Amygdala (tissue), 56 donors: Measurements from ENCODE around the gene SLC26A1.

Experiments used
- DNase-seq, 56 donors: peaks; one replicate each; lab custom pipeline; 2025; lab: John Stamatoyannopoulos, UW

SLC26A1 gene, protein sequence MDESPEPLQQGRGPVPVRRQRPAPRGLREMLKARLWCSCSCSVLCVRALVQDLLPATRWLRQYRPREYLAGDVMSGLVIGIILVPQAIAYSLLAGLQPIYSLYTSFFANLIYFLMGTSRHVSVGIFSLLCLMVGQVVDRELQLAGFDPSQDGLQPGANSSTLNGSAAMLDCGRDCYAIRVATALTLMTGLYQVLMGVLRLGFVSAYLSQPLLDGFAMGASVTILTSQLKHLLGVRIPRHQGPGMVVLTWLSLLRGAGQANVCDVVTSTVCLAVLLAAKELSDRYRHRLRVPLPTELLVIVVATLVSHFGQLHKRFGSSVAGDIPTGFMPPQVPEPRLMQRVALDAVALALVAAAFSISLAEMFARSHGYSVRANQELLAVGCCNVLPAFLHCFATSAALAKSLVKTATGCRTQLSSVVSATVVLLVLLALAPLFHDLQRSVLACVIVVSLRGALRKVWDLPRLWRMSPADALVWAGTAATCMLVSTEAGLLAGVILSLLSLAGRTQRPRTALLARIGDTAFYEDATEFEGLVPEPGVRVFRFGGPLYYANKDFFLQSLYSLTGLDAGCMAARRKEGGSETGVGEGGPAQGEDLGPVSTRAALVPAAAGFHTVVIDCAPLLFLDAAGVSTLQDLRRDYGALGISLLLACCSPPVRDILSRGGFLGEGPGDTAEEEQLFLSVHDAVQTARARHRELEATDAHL

GRCh38 chr4:993111-994029 lies at the start of gene SLC26A1:
Gene SLC26A1 (minus strand): TSS chr4:993404. CDS start chr4:991703, 1,701 bp downstream.
- no peak for DNase-seq

- peak in 1 of 56 donors; percentile 63 for DNase-seq
Observed at GRCh38 chr4:1042352-1043055, 49.3 kb upstream of the SLC26A1 start.

- no peak for DNase-seq
Observed at GRCh38 chr4:1041936-1042330, 48.7 kb upstream of the SLC26A1 start.

GRCh38 chr4:1041147-1041935 lies 48.1 kb upstream of the SLC26A1 start:
- peak in 5 of 56 donors; percentile 19 to 35 (median 24) for DNase-seq

DNA sequence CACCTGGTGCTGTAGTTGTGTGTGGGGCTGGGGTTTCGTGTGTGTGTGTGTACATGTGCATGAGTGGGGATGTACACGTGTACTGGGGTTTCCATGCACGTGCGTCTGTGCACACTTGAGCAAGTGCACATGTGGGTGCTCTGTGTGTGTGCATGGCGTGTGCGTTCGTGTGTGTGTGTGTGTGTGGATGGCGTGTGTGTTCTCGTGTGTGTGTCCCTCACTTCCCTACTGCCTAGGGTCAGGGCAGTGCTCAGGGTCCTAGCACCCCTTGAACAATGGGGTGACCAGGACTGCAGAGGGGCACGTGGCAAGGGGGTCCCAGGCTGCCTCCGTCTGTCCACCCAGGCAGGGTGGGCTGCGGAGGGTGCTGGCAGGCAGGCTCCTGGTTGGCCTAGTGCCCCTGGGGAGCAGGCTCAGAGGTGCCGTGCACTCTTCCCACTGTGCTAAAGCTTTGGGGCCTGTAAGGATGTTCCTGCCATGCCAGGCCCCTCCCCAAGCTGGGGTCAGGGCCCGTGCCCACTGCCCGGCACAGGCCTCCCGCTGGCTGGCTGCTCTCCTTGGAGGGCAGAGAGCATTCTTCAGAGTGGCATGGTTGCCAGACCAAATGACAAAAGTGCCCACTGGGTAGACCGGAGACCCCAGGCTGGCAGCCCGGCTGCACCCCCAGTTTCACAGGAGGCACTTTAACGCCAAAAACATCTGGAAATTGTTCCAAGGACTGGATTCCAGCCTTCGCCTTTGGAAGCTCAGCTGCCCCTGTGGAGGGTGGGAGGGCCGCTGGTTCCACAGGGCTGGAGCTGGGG lies 47.3 kb upstream of the SLC26A1 start:
- no peak for DNase-seq

GRCh38 chr4:1039493-1040343 lies 46.5 kb upstream of the SLC26A1 start:
- DNase-seq, result no peak

DNA sequence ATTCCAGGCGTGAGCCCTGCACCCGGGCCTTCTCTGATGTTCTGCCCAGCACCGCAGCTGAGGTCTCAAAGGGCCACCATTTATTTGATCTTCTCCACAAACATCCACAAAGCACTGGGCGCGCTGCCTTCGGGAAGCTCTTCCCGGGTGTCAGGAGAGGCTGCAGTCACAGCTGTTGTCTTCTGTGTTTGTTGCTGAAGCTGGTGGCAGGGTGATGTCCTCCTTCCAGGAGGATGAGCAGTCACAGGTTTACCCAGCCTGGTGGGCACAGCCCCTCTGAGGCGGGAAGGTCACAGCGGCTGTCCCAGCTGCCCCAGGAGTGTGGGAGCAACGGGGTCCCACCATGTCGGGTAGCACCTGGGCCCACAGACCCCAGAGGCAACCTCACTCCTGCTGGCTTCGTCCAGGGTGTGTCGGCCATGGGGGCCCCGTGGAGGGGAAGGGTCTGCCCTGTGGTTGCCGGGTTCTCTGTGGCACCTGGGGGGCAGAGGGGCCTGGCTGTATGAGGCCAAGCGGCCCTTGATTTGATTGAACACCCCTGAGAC lies 45.8 kb upstream of the SLC26A1 start:
- no peak for DNase-seq

GRCh38 chr4:1036976-1037810 lies 44.0 kb upstream of the SLC26A1 start:
- no peak for DNase-seq

GRCh38 chr4:1036095-1036494 lies 42.9 kb upstream of the SLC26A1 start:
- DNase-seq, result no peak

DNA sequence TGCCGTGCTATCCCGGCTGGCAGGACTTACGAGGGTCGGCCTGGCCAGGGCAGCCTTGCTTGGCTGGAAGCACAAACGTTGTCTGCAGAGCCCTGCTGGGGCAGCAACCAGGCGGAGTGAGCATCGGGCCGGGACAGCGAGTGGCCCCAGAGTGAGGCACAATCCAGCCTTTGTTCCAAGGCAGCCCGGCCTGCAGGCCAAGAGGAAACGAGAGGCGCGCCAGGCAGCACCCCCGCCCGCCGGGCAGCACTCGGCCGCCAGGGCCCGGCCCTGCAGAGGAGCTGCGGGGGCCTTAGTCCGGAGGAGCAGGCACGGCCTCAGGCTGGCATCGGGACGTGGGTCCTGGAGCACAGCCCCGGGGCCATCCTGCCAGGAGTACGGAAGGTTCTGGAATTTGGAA lies 42.3 kb upstream of the SLC26A1 start:
- DNase-seq, result peak; percentile 17 to 96 (median 85)

- peak in 46 of 56 donors; percentile 16 to 74 (median 53) for DNase-seq
Observed at GRCh38 chr4:1033840-1034551, 40.8 kb upstream of the SLC26A1 start.

DNA sequence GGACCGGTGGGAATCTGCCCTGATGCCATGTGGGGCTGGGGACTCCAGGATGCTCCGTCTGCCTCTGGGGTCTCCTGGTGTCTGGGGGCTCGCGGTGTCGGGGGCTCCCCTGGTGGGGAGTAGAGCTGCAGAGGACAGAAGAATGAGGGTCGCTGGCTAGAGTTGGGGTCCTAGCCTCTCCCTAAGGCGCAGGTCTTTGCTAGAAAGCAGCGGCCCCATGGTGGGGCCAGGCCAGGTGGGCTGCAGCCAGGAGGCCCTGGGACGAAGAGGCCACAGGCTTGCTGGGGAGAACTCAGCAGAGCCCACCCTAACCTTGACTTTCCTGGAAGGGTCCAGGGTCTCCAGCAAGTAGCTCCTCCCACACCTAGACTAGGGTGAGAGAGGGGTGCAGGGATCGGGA lies 39.7 kb upstream of the SLC26A1 start:
- DNase-seq, result no peak

GRCh38 chr4:1031956-1032795 lies 39.0 kb upstream of the SLC26A1 start:
- DNase-seq, result no peak

DNA sequence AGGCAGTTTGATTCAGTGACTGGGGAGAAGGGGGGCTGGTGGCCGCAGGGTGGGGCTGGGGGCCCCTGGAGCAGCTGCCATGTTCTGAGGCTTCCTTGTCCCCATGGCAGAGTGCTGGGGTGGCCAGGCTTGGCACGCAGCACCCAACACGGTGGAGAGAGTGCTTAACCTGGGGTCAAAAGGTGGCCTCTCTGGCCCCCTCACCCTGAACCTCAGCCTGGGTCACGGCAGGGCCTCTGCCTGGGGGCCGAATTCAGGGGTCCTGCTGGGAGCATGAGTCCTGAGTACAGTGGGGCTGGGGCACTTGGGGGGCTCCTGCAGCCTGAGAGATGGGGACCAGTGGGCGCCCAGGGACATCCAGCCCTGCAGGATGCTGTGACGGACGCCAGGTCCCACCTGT lies 38.1 kb upstream of the SLC26A1 start:
- DNase-seq, result no peak

GRCh38 chr4:1030559-1030958 lies 37.4 kb upstream of the SLC26A1 start:
- no peak for DNase-seq
